Keratinocyte (primary cell): ENCODE measurements around the gene DGKH. TPM values are rescaled to one million over a fixed set of nuclear protein-coding genes. Genes with fewer than 3 reads are reported as not detected.
"Not testable (repeated sequence)": the region's sequence is repeated elsewhere in the genome, so short reads cannot be mapped to it uniquely, and the experiment has no call there.

ENCODE experiments used
- DNase-seq: peaks from one replicate; pipeline ENCODE4 v3.0.0-alpha.2; 2011; ENCODE audit warnings: low read depth, missing footprints, low spot score
- FAIRE-seq: peaks from 2 replicates; lab custom pipeline; 2011; peaks lifted over from hg19 to GRCh38; lab: Jason Lieb, UNC
- H2AFZ ChIP-seq: 2 replicates; pipeline ENCODE4 v1.6.0; 2012; ENCODE audit warnings: low read length, control low read depth, inconsistent platforms; ENCODE audit not compliant: control insufficient read depth
- H3K27ac ChIP-seq: 2 replicates; pipeline ENCODE4 v1.5.1; 2011; ENCODE audit warnings: low read length; ENCODE audit not compliant: control insufficient read depth, insufficient read depth
- H3K27me3 ChIP-seq: 3 replicates; pipeline ENCODE4 v1.6.0; 2011; ENCODE audit warnings: low read length; ENCODE audit not compliant: control insufficient read depth, insufficient read depth; ENCODE audit errors: extremely low read depth
- H3K36me3 ChIP-seq, 2 experiments: 2 replicates in 1 of 2; 3 replicates in 1 of 2; pipeline ENCODE4 v1.5.1; 2011; ENCODE audit warnings: low read length in 2 of 2, mild to moderate bottlenecking in 1 of 2; ENCODE audit not compliant: control insufficient read depth in 2 of 2, insufficient read depth in 2 of 2; ENCODE audit errors: extremely low read depth in 1 of 2
- H3K4me1 ChIP-seq: 3 replicates; pipeline ENCODE4 v1.5.1; 2011; ENCODE audit warnings: low read length; ENCODE audit not compliant: control insufficient read depth, insufficient read depth; ENCODE audit errors: extremely low read depth
- H3K4me2 ChIP-seq: 3 replicates; pipeline ENCODE4 v1.6.0; 2011; ENCODE audit warnings: low read depth, low read length; ENCODE audit not compliant: control insufficient read depth, insufficient read depth; ENCODE audit errors: extremely low read depth
- H3K4me3 ChIP-seq, 3 experiments: fragments of 200-600 bp in 1 of 3; sonication (generic) in 1 of 3; 2 replicates in 2 of 3; 3 replicates in 1 of 3; pipeline ENCODE4 v1.5.1; 2011 to 2016; ENCODE audit warnings: low read length in 3 of 3, mild to moderate bottlenecking in 3 of 3, control low read depth in 2 of 3, inconsistent platforms in 1 of 3, low read depth in 1 of 3, mixed read lengths in 1 of 3, mixed run types in 1 of 3, moderate library complexity in 1 of 3; ENCODE audit not compliant: control insufficient read depth in 2 of 3, insufficient read depth in 2 of 3; ENCODE audit errors: extremely low read depth in 1 of 3
- H3K79me2 ChIP-seq: 2 replicates; pipeline ENCODE4 v1.6.0; 2012; ENCODE audit warnings: low read length; ENCODE audit not compliant: control insufficient read depth, insufficient read depth
- H3K9ac ChIP-seq: 3 replicates; pipeline ENCODE4 v1.6.0; 2011; ENCODE audit warnings: low read length; ENCODE audit not compliant: control insufficient read depth, insufficient read depth; ENCODE audit errors: extremely low read depth
- H3K9me1 ChIP-seq: 3 replicates; pipeline ENCODE4 v1.6.0; 2011; ENCODE audit warnings: low read length; ENCODE audit not compliant: control insufficient read depth, insufficient read depth; ENCODE audit errors: extremely low read depth
- H3K9me3 ChIP-seq: 2 replicates; pipeline ENCODE4 v1.5.1; 2012; ENCODE audit warnings: low read depth, low read length; ENCODE audit not compliant: control insufficient read depth
- H4K20me1 ChIP-seq: 3 replicates; pipeline ENCODE4 v1.6.0; 2011; ENCODE audit warnings: low read length; ENCODE audit not compliant: control insufficient read depth, insufficient read depth; ENCODE audit errors: extremely low read depth
- CTCF ChIP-seq, 3 experiments: IDR thresholded peaks in 1 of 3; conservative IDR thresholded peaks in 1 of 3; optimal IDR thresholded peaks in 1 of 3; 2 replicates in 2 of 3; 3 replicates in 1 of 3; pipeline versions ENCODE3 to v1.5.1; 2011; ENCODE audit warnings: low read length in 3 of 3, mild to moderate bottlenecking in 3 of 3, moderate library complexity in 2 of 3, control low read depth in 1 of 3, inconsistent platforms in 1 of 3; ENCODE audit not compliant: insufficient read depth in 2 of 3; ENCODE audit errors: extremely low read depth in 1 of 3
- EZH2 ChIP-seq: IDR thresholded peaks from one replicate; pipeline ENCODE4 v1.6.1; 2012; ENCODE audit warnings: inconsistent platforms, mild to moderate bottlenecking, low read length, moderate library complexity
- dilution Hi-C: fragments of 300-500 bp; cut with MboI; formaldehyde crosslinking; loops from one replicate; pipeline ENCODE4 v1.7.0; 2020; ENCODE audit warnings: low sequenced_read_pairs; ENCODE audit not compliant: extremely low pct_ligation_motif_present
- polyA plus RNA-seq, 5 experiments: library from polyadenylated mRNA; depleted of rRNA in 3 of 5; stranded (reverse) in 3 of 5; stranded (forward) in 1 of 5; unstranded in 1 of 5; fragments of >200 nt; gene quantifications; 1 replicate in 1 of 5; 2 replicates in 3 of 5; 3 replicates in 1 of 5; pipeline versions ENCODE4 v1.2.1 to v1.2.3, GENCODE V29; 2011 to 2012; ENCODE audit warnings: missing spikeins in 2 of 5, low read depth in 1 of 5, low replicate concordance in 1 of 5

The DGKH gene
- polyA plus RNA-seq, 1 donor (not counting 4 experiments of a cell fraction or from before 2014, with no cell fraction given), result 12.8 TPM

- H3K9me3 ChIP-seq, DNase-seq: not testable (repeated sequence)
Observed at GRCh38 chr13:42163910-42164309, 115.5 kb downstream of the DGKH start.

GRCh38 chr13:42164557-42165125, 116.2 kb downstream of the DGKH start:
- TF ChIP-seq CTCF (optimal IDR thresholded peaks at IDR 0.05 in 1 of 3, IDR thresholded peaks at IDR 0.05 in 1 of 3, conservative IDR thresholded peaks at IDR 0.05 in 1 of 3; ENCODE audit: extremely low read depth in 1 of 3, insufficient read depth in 2 of 3, low read length in 3 of 3), result no peak
- TF ChIP-seq EZH2, result no peak
- no peaks in the 10 kb centered on the region for H3K79me2 ChIP-seq
- H3K4me1 ChIP-seq, result no peaks in the 10 kb centered on the region
- no peaks in the 10 kb centered on the region for H4K20me1 ChIP-seq
- no peaks in the 10 kb centered on the region for H3K9me1 ChIP-seq
- no peak overlapping the region for H3K4me2 ChIP-seq
- H3K4me3 ChIP-seq, result no peak overlapping the region
- dilution Hi-C loops, result no loop called here
- H3K27me3 ChIP-seq, result no peaks in the 10 kb centered on the region
- FAIRE-seq (no peak), DNase-seq (no peak)
- H3K9me3 ChIP-seq, result no peaks in the 10 kb centered on the region
- peaks cover 12 to 16% of the 10 kb centered on the region in 2 experiments for H3K36me3 ChIP-seq
- H2AFZ ChIP-seq, result no peak overlapping the region
- H3K9ac ChIP-seq, result no peak overlapping the region
- H3K27ac ChIP-seq, result no peak overlapping the region

More at GRCh38 chr13:42163910-42164309, 115.5 kb downstream of the DGKH start:
- dilution Hi-C loops, H2AFZ ChIP-seq, H3K4me1 ChIP-seq, H3K79me2 ChIP-seq, H3K27ac ChIP-seq, H4K20me1 ChIP-seq, H3K9me1 ChIP-seq, H3K4me3 ChIP-seq, H3K4me2 ChIP-seq, H3K9ac ChIP-seq, FAIRE-seq, H3K27me3 ChIP-seq: not testable (repeated sequence)
- H3K36me3 ChIP-seq, result peaks cover 14 to 18% of the 10 kb centered on the region in 2 experiments

- dilution Hi-C loops, result no loop called here
- Histone ChIP-seq H3K4me2 (no peak overlapping the region), H3K36me3 (peaks cover 7 to 17% of the 10 kb centered on the region in 2 experiments), H3K9me1 (no peaks in the 10 kb centered on the region), H3K9me3 (no peaks in the 10 kb centered on the region), H3K27me3 (no peaks in the 10 kb centered on the region), H3K4me3 (no peak overlapping the region), H4K20me1 (no peaks in the 10 kb centered on the region), H3K4me1 (no peaks in the 10 kb centered on the region), H3K9ac (no peak overlapping the region), H3K27ac (no peak overlapping the region), H3K79me2 (no peaks in the 10 kb centered on the region), H2AFZ (no peak overlapping the region)
- FAIRE-seq (no peak), DNase-seq (no peak)
- TF ChIP-seq CTCF (optimal IDR thresholded peaks at IDR 0.05 in 1 of 3, IDR thresholded peaks at IDR 0.05 in 1 of 3, conservative IDR thresholded peaks at IDR 0.05 in 1 of 3; ENCODE audit: extremely low read depth in 1 of 3, insufficient read depth in 2 of 3, low read length in 3 of 3), result no peak
- TF ChIP-seq EZH2, result no peak
Observed at GRCh38 chr13:42168496-42168895, 120.0 kb downstream of the DGKH start.
